Thyroid gland (tissue), 4 donors: ENCODE data around the gene NSRP1. TPM values are rescaled to one million over a fixed set of nuclear protein-coding genes. Genes with fewer than 3 reads are reported as not detected.

Experiments used
- DNase-seq, 2 donors: peaks; one replicate each; pipeline ENCODE4 v3.0.0-alpha.2; 2019
- H3K27ac ChIP-seq, 3 donors: fragments of 200-600 bp; sonication (generic); 1 replicate in 2 of 3; 2 replicates in 1 of 3; pipeline ENCODE4 v1.5.1; 2016 to 2019; ENCODE audit warnings: mild to moderate bottlenecking in 1 of 3, moderate library complexity in 1 of 3
- H3K27me3 ChIP-seq: fragments of 200-600 bp; sonication (generic); one replicate; pipeline ENCODE4 v1.5.1; 2019
- H3K36me3 ChIP-seq, 2 donors: fragments of 200-600 bp; sonication (generic); one replicate each; pipeline ENCODE4 v1.5.1; 2016 to 2019
- H3K4me1 ChIP-seq, 2 donors: fragments of 200-600 bp; sonication (generic); one replicate each; pipeline ENCODE4 v1.5.1; 2017 to 2019
- H3K4me3 ChIP-seq, 3 donors: fragments of 200-600 bp; sonication (generic); replicated peaks in 1 of 3; 1 replicate in 2 of 3; 2 replicates in 1 of 3; pipeline ENCODE4 v1.5.1; 2016; ENCODE audit warnings: mild to moderate bottlenecking in 1 of 3
- H3K9me3 ChIP-seq: fragments of 200-600 bp; sonication (generic); one replicate; pipeline ENCODE4 v1.5.1; 2017
- POLR2A ChIP-seq, 2 donors: fragments of 450-650 bp; IDR thresholded peaks; one replicate each; pipeline ENCODE4 v1.6.1; 2017; ENCODE audit warnings: antibody characterized with exemption in 2 of 2, mild to moderate bottlenecking in 2 of 2, moderate library complexity in 1 of 2
- WGBS, 2 donors: methylation state at CpG; one replicate each; pipeline ENCODE4 v1.1.5; 2017; 5-methylcytosine and 5-hydroxymethylcytosine counted together
- intact Hi-C: fragments of 100-400 bp; cut with DNase I; formaldehyde crosslinking; loops from one replicate; pipeline ENCODE4 v1.15.1; 2023
- total RNA-seq, 4 donors: library from RNA; depleted of rRNA; stranded (reverse); fragments of >200 nt; gene quantifications; one replicate each; pipeline ENCODE4 v1.2.3, GENCODE V29; 2016
- TF ChIP-seq, protein P1 (sequence below), 6 experiments: fragments of 200-600 bp in 3 of 6; fragments of 450-650 bp in 3 of 6; sonication (generic) in 3 of 6; IDR thresholded peaks; one replicate each; pipeline ENCODE4 v1.5.1; 2016 to 2019; ENCODE audit warnings: antibody characterized with exemption in 6 of 6, mild to moderate bottlenecking in 2 of 6, inconsistent platforms in 1 of 6, moderate library complexity in 1 of 6

The NSRP1 gene
- total RNA-seq, 4 donors from 2014 or later: 21.3 to 33.3 (median 25.5) TPM

DNA sequence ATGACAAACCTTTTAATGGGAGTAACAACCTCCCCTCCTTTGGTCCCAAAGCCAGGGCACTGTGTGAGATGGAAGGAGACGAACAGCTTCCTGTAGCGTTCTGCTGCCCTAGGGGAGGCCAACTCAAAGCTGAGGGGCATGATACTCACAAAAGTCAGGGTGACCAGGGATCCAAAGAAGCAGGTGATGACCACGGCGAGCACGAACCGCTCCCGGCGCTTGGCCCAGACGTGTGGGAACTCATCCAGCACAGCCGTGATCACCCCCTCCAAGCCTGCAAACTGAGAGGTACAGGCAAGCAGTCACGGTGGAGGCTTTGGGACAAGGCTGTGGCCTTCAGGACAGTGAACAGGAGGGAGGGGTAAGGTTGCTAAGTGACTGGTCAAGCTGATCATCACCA, 93.8 kb downstream of the NSRP1 start:
- 89 to 94% methylated on average over 9 to 11 of the region's 11 CpGs for WGBS, 2 donors
- no peaks in the 10 kb centered on the region for H3K27me3 ChIP-seq
- intact Hi-C loops: no loop called here
- H3K9me3 ChIP-seq: no peaks in the 10 kb centered on the region
- no peak for DNase-seq
- TF ChIP-seq, protein P1, sequence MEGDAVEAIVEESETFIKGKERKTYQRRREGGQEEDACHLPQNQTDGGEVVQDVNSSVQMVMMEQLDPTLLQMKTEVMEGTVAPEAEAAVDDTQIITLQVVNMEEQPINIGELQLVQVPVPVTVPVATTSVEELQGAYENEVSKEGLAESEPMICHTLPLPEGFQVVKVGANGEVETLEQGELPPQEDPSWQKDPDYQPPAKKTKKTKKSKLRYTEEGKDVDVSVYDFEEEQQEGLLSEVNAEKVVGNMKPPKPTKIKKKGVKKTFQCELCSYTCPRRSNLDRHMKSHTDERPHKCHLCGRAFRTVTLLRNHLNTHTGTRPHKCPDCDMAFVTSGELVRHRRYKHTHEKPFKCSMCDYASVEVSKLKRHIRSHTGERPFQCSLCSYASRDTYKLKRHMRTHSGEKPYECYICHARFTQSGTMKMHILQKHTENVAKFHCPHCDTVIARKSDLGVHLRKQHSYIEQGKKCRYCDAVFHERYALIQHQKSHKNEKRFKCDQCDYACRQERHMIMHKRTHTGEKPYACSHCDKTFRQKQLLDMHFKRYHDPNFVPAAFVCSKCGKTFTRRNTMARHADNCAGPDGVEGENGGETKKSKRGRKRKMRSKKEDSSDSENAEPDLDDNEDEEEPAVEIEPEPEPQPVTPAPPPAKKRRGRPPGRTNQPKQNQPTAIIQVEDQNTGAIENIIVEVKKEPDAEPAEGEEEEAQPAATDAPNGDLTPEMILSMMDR (IDR thresholded peaks at IDR 0.05): no peak
- no peak for TF ChIP-seq POLR2A (IDR thresholded peaks at IDR 0.05)
- H3K4me1 ChIP-seq: no peaks in the 10 kb centered on the region
- H3K36me3 ChIP-seq: no peaks in the 10 kb centered on the region
- H3K4me3 ChIP-seq: no peak overlapping the region
- H3K27ac ChIP-seq: no peak overlapping the region

DNA sequence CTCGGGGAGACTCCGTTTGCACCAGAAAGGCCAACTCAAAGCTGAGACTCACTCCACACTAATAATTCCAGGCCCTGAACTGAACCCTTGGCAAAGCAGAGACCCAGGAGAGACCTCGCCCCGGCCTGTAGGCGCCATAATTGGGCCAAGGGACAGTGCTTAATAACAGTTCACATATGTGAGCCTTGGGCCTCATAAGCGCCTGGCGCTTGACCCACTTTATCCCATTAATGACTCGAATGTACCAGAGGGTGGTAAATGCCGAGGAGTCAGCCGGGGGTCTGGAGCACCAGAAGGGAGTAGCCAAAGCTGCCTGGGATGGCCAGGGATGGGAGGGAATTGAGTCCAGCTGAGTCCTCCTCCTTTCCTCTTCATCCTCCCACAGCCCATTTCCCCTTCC, 94.3 kb downstream of the NSRP1 start:
- H3K27ac ChIP-seq: no peak overlapping the region
- no peaks in the 10 kb centered on the region for H3K4me1 ChIP-seq
- WGBS, 2 donors: 89 to 93% methylated on average over 10 of the region's 10 CpGs
- no peaks in the 10 kb centered on the region for H3K36me3 ChIP-seq
- intact Hi-C loops: no loop called here
- no peak overlapping the region for H3K4me3 ChIP-seq
- no peaks in the 10 kb centered on the region for H3K27me3 ChIP-seq
- no peaks in the 10 kb centered on the region for H3K9me3 ChIP-seq
- DNase-seq: no peak
- no peak for TF ChIP-seq POLR2A (IDR thresholded peaks at IDR 0.05)
- TF ChIP-seq, protein P1 (IDR thresholded peaks at IDR 0.05): no peak

GRCh38 chr17:30211371-30211770, 94.8 kb downstream of the NSRP1 start:
- Histone ChIP-seq H3K9me3 (no peaks in the 10 kb centered on the region), H3K27me3 (no peaks in the 10 kb centered on the region), H3K36me3 (no peaks in the 10 kb centered on the region), H3K27ac (no peak overlapping the region), H3K4me1 (no peaks in the 10 kb centered on the region), H3K4me3 (no peak overlapping the region)
- DNase-seq: no peak
- WGBS, 2 donors: 84 to 88% methylated on average over 6 of the region's 6 CpGs
- TF ChIP-seq, protein P1 (IDR thresholded peaks at IDR 0.05): no peak
- no peak for TF ChIP-seq POLR2A (IDR thresholded peaks at IDR 0.05)
- intact Hi-C loops: no loop called here

DNA sequence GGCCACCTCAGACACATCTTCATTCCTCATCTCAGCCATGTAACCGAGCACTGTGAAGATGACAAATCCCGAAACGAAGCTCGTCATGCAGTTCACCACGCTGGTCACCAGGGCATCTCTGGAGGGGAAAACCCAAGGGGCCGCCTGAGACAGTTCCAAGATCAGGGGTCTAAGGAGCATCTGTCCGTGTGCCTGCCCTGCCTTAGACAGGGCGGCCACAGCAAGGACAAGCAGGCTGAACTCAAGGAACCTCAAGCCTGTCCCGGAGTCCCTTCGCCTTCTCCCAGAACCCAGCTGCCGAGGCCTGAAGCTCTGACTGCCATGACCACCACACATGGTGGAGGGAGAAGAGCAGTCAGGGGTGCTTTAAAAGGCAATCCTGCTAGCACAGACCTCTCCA, 96.1 kb downstream of the NSRP1 start:
- no peaks in the 10 kb centered on the region for H3K36me3 ChIP-seq
- no peak for DNase-seq
- intact Hi-C loops: no loop called here
- no peak overlapping the region for H3K4me3 ChIP-seq
- H3K4me1 ChIP-seq: no peaks in the 10 kb centered on the region
- TF ChIP-seq, protein P1 (IDR thresholded peaks at IDR 0.05): no peak
- no peak for TF ChIP-seq POLR2A (IDR thresholded peaks at IDR 0.05)
- H3K9me3 ChIP-seq: no peaks in the 10 kb centered on the region
- 93 to 94% methylated on average over 9 to 10 of the region's 11 CpGs for WGBS, 2 donors
- H3K27me3 ChIP-seq: no peaks in the 10 kb centered on the region
- H3K27ac ChIP-seq: no peak overlapping the region

DNA sequence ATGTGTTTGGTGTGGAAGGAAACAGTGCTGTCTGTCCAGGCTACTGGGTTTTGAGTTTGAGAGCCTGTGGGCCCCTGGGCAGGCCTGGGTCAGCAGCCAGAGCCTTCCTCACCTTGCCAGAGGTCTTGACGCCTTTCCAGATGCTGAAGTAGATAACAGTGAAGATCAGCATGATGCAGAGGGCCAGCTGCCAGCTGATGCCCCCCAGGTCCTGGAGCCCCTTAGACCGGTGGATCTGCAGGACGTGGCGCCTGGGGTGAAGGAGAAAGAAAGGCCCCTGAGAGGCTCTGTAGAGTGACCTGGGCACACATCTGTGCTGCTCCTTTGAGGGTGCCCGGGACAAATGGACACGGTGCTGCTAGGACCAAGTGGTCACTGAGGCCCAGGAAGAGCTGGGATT, 100.4 kb downstream of the NSRP1 start:
- TF ChIP-seq POLR2A (IDR thresholded peaks at IDR 0.05): no peak
- TF ChIP-seq, protein P1 (IDR thresholded peaks at IDR 0.05): no peak
- Histone ChIP-seq H3K4me3 (no peak overlapping the region), H3K27me3 (no peaks in the 10 kb centered on the region), H3K4me1 (no peaks in the 10 kb centered on the region), H3K36me3 (no peaks in the 10 kb centered on the region), H3K9me3 (no peaks in the 10 kb centered on the region), H3K27ac (no peak overlapping the region)
- no peak for DNase-seq
- 95 to 98% methylated on average over 6 of the region's 6 CpGs for WGBS, 2 donors
- intact Hi-C loops: no loop called here
